ENCODE measurements around the gene CHRNA1. TPM values are rescaled to one million over a fixed set of nuclear protein-coding genes. Genes with fewer than 3 reads are reported as not detected.

CHRNA1 gene
- total RNA-seq, 1 experiment from 2014 or later, result not detected

DNA sequence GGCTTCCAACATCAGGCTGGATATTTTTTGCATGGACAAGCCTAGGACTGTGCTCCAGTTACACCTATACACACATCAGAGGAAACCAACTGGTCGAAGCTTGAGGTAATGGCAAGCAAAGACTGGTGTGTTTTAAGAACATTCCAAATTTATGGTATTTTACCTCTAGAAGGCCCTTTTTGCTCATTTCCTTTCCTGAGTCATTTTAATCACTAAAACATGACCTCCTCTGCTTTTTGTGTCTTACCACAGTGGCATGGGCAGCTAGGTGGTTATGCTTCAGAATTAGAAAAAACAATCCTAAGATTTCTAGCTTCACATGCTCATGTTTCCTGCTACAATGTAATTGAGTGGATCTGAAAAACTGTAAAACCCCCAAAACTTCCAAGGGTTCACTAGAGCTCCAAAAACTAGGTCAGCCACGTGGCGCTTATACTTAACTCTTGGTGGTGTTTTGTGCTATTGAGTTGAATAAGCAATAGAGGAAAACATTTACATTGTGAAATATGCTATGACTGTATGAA is 30.6 kb upstream of the CHRNA1 start:
- H3K4me2 ChIP-seq, result no peak overlapping the region
- H3K4me1 ChIP-seq (replicated peaks; ENCODE audit: insufficient read depth), result no peaks in the 10 kb centered on the region
- H3K79me2 ChIP-seq (ENCODE audit: low read depth), result no peaks in the 10 kb centered on the region
- intact Hi-C loops (cut with micrococcal nuclease; ENCODE audit: unreplicated experiment), result no loop called here
- H4K20me1 ChIP-seq (ENCODE audit: insufficient read depth), result no peaks in the 10 kb centered on the region
- ChIA-PET POLR2A (ENCODE audit: unreplicated experiment) (no interaction called here), CTCF (no interaction called here)
- no peaks in the 10 kb centered on the region for H3K27me3 ChIP-seq (ENCODE audit: insufficient read depth, low read depth)
- no peaks in the 10 kb centered on the region for H3K9me3 ChIP-seq (ENCODE audit: insufficient read depth, low read depth)
- no peaks in the 10 kb centered on the region for H3K36me3 ChIP-seq (ENCODE audit: low read depth)
- no peak overlapping the region for H3K27ac ChIP-seq
- no peak for TF ChIP-seq EZH2 (IDR thresholded peaks at IDR 0.05; ENCODE audit: low read depth)
- TF ChIP-seq, protein P1, sequence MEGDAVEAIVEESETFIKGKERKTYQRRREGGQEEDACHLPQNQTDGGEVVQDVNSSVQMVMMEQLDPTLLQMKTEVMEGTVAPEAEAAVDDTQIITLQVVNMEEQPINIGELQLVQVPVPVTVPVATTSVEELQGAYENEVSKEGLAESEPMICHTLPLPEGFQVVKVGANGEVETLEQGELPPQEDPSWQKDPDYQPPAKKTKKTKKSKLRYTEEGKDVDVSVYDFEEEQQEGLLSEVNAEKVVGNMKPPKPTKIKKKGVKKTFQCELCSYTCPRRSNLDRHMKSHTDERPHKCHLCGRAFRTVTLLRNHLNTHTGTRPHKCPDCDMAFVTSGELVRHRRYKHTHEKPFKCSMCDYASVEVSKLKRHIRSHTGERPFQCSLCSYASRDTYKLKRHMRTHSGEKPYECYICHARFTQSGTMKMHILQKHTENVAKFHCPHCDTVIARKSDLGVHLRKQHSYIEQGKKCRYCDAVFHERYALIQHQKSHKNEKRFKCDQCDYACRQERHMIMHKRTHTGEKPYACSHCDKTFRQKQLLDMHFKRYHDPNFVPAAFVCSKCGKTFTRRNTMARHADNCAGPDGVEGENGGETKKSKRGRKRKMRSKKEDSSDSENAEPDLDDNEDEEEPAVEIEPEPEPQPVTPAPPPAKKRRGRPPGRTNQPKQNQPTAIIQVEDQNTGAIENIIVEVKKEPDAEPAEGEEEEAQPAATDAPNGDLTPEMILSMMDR (conservative IDR thresholded peaks at IDR 0.05), result no peak
- no TSS peak for BruUV-seq (replicated peaks)
- H3K9me2 ChIP-seq (ENCODE audit: insufficient read depth), result no peaks in the 10 kb centered on the region
- no peak overlapping the region for H2AFZ ChIP-seq
- no peaks in the 10 kb centered on the region for H3F3A ChIP-seq (ENCODE audit: insufficient read depth, low read depth)
- no peak overlapping the region for H3K4me3 ChIP-seq
- no peak for DNase-seq

GRCh38 chr2:174792309-174793025 is 28.2 kb upstream of the CHRNA1 start:
- DNase-seq, result no peak
- Histone ChIP-seq H2AFZ (no peak overlapping the region), H4K20me1 (ENCODE audit: insufficient read depth) (no peaks in the 10 kb centered on the region), H3K9me3 (ENCODE audit: insufficient read depth, low read depth) (no peaks in the 10 kb centered on the region), H3K9me2 (ENCODE audit: insufficient read depth) (no peaks in the 10 kb centered on the region), H3K79me2 (ENCODE audit: low read depth) (no peaks in the 10 kb centered on the region), H3K27ac (no peak overlapping the region), H3F3A (ENCODE audit: insufficient read depth, low read depth) (no peaks in the 10 kb centered on the region), H3K4me3 (no peak overlapping the region), H3K36me3 (ENCODE audit: low read depth) (no peaks in the 10 kb centered on the region), H3K27me3 (ENCODE audit: insufficient read depth, low read depth) (no peaks in the 10 kb centered on the region), H3K4me2 (no peak overlapping the region), H3K4me1 (replicated peaks; ENCODE audit: insufficient read depth) (no peaks in the 10 kb centered on the region)
- ChIA-PET CTCF (no interaction called here), POLR2A (ENCODE audit: unreplicated experiment) (no interaction called here)
- TF ChIP-seq, protein P1 (conservative IDR thresholded peaks at IDR 0.05), result no peak
- no peak for TF ChIP-seq EZH2 (IDR thresholded peaks at IDR 0.05; ENCODE audit: low read depth)
- no TSS peak for BruUV-seq (replicated peaks)
- intact Hi-C loops (cut with micrococcal nuclease; ENCODE audit: unreplicated experiment), result no loop called here

DNA sequence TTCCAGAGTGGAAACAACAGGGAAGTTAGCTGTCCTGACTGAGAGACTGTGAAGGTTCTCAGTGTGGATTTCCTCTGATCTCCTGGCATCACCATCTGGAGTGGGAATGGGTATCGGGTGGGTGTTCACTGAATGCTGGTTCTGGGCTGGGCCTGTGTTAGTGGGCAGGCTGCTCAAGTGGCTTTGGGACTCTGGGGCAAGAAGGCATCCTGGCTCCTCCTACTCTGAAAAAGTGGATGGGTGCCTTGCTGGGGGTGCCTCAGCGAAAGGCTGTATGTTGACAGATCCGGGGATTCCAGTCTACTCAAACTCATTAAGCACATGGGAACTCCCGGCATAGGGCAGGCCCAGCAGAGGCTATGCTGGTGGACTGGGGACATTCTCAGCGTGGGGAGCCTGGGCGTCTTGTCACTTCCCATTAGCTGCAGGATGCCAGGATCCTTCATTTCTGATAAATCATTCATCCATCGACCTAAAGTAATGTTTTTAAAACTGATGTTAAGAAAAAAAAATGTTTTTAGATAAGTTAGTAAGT is 27.5 kb upstream of the CHRNA1 start:
- POLR2A ChIA-PET (ENCODE audit: unreplicated experiment), result no interaction called here
- no peaks in the 10 kb centered on the region for H3F3A ChIP-seq (ENCODE audit: insufficient read depth, low read depth)
- no peak for DNase-seq
- H3K4me2 ChIP-seq, result no peak overlapping the region
- no peak for TF ChIP-seq EZH2 (IDR thresholded peaks at IDR 0.05; ENCODE audit: low read depth)
- TF ChIP-seq, protein P1 (conservative IDR thresholded peaks at IDR 0.05), result no peak
- H3K9me2 ChIP-seq (ENCODE audit: insufficient read depth), result no peaks in the 10 kb centered on the region
- H3K9me3 ChIP-seq (ENCODE audit: insufficient read depth, low read depth), result no peaks in the 10 kb centered on the region
- intact Hi-C loops (cut with micrococcal nuclease; ENCODE audit: unreplicated experiment), result no loop called here
- H3K36me3 ChIP-seq (ENCODE audit: low read depth), result no peaks in the 10 kb centered on the region
- H3K27me3 ChIP-seq (ENCODE audit: insufficient read depth, low read depth), result no peaks in the 10 kb centered on the region
- no peaks in the 10 kb centered on the region for H3K4me1 ChIP-seq (replicated peaks; ENCODE audit: insufficient read depth)
- CTCF ChIA-PET, result no interaction called here
- H3K27ac ChIP-seq, result no peak overlapping the region
- no peaks in the 10 kb centered on the region for H4K20me1 ChIP-seq (ENCODE audit: insufficient read depth)
- no TSS peak for BruUV-seq (replicated peaks)
- no peak overlapping the region for H3K4me3 ChIP-seq
- H2AFZ ChIP-seq, result no peak overlapping the region
- H3K79me2 ChIP-seq (ENCODE audit: low read depth), result no peaks in the 10 kb centered on the region

Data from PC-9 (cell line).